ENCODE measurements around the gene MBNL1.
A peak's percentile ranks its signal among the peaks of the same experiment; 100 is the strongest.
"Not testable (repeated sequence)": the region's sequence is repeated elsewhere in the genome, so short reads cannot be mapped to it uniquely, and the experiment has no call there.

Gene MBNL1

DNA sequence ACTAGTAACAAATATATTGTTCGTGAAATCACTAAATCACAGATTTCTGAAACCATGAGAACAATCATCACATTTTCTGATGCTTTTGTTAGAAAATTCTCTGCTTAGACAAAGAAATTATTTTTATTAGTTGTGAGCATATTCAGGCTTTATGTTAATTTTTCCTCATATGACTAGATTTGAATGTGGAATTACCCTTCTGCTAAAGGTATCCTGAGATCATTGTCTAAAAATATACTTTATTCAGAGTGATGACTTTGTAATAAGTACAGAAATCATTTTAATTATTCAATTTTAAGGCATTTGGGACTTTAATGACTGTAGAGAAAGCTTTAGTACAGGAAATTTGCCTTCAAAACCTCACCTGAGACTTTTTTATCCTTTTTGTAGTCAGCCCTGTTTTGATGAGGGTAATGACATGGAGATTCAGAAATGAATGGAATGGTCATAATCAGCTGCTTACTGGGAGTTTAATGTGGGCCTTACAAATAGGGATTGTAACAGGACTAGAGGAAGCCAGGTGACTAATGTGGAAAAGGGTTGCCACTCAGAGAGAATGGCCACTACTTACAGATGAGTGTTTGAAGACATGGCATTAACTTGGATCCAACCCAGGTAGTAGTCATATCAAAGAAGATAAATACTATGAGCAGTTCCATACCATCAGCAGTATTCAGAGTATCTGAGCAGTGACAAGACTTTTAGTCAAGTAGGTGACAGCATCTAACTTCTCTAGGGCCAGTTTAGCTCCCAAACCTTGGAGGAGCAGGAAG, 148.3 kb downstream of the MBNL1 start:
- DNase-seq, result no peak

DNA sequence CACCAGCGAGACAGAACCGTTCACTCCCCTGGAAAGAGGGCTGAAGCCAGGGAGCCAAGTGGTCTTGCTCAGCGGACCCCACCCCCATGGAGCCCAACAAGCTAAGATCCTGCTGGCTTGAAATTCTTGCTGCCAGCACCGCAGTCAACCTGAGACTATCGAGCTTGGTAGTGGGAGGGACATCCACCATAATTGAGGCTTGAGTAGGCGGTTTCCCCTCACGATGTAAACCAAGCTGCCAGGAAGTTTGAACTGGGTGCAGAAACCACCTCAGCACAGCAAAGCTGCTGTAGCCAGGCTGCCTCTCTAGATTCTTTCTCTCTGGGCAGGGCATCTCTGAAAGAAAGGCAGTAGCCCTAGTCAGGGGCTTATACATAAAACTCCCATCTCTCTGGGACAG, 151.0 kb downstream of the MBNL1 start:
- no peak for DNase-seq

- DNase-seq, result no peak
Observed at GRCh38 chr3:152421162-152421561, 152.4 kb downstream of the MBNL1 start.

GRCh38 chr3:152426393-152426792, 157.7 kb downstream of the MBNL1 start:
- DNase-seq, result no peak

DNA sequence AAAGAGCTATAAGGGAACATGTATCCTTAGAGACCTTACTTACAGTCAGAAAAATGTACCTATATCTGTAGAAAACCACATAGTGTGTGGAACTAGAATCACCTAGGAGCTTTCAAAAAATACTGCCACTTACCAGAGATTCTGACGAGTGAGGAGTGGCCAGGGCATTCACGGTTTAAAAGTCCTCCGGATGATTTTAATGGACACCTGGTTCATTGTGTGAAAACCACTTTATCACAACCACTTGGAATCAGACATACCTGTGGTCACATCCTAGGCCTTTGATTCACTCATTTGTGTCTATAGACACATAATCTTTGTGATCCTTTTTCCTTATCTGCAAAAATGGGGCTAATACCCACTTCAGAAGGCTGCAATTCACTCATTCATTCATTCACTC, 159.8 kb downstream of the MBNL1 start:
- DNase-seq, result no peak

DNA sequence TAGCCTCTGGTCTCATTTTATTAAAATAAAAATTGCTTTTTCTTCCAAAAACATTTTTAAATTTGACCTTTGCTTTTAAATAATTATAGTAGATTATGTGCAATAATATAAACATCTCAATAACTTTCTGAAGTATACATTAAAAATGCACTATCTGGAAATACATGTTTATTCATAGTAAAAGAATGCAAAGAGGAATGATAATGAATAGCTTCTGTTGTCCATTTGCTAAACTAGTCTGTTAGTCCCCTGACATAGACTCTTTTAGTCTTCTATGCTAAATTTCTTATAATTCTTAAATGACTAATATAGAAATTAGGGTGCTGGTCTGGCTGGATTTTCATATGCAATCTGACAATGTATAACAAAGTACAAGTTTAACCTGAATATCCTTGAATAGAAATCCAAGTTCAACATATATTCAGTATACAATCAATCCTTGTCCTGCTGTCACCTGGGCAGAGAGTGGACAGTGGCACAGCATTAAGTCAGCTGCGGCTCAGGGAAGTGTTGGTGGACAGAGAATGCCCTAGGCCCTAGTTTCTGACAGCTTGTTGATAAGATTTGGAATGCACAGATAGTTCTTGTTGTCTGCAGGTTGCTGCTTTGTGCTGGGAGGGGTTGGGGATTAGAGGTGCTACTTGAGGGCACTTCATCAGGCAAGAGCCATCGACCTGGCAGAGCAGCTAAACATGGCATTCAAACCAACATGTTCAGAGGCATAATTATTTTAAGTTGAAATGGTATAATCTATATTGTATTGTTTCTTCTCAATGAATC, 161.7 kb downstream of the MBNL1 start:
- DNase-seq, result no peak

GRCh38 chr3:152434142-152434541, 165.4 kb downstream of the MBNL1 start:
- no peak for DNase-seq

- not testable (repeated sequence) for DNase-seq
Observed at GRCh38 chr3:152435210-152435609, 166.5 kb downstream of the MBNL1 start.

GRCh38 chr3:152436707-152437590, 168.2 kb downstream of the MBNL1 start:
- DNase-seq, result no peak

- DNase-seq, result no peak
Observed at GRCh38 chr3:152438181-152438580, 169.5 kb downstream of the MBNL1 start.

- DNase-seq, result no peak
Observed at GRCh38 chr3:152438706-152439105, 170.0 kb downstream of the MBNL1 start.

DNA sequence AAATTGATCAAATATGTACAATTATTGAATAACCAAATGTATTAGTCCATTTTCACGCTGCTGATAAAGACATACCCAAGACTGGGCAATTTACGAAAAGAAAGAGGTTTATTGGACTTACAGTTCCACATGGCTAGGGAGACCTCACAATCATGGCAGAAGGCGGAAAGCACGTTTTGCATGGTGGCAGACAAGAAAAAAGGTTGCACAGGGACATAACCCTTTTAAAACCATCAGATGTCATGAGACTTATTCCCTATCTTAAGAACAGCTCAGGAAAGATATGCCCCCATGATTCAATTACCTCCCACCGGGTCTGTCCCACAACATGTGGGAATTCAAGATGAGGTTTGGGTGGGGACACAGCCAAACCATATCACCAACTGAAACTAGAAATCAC, 171.5 kb downstream of the MBNL1 start:
- DNase-seq, result not testable (repeated sequence)

DNA sequence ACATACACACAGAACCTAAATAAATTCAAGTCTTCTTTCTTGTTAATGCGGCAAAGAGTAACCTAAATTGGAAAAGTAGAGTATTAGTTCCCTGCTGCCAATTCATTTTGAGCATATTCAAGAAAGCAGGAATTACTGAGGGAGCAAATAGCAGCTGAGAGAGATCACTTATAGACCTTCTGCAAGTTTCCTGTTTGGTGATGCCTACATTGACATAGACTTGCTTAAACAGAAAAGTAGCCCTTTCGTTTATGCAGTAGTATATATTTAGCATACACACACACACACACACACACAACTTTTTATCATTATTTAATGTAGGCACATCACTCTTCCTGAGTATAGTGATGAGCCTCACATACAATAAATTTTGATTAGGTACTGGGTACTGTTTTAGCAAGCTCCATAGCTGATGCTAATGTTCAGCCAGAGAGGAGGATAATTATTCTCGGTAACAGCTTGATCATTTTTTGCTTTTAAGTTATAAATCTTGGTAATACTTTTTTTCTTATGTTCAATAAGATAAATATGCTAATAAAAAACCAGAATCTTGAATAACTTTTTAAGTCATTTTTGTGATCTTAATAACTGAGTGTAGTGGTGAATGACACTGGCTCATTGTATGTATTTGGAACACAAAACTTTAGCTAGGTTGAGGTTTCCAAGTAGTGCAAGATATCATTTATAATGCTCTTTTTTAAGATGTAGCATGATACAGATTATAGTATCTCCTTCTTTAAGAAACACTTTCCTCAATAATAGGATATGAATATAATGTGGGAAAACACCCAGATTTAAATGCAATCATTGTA, 174.7 kb downstream of the MBNL1 start:
- no peak for DNase-seq

DNA sequence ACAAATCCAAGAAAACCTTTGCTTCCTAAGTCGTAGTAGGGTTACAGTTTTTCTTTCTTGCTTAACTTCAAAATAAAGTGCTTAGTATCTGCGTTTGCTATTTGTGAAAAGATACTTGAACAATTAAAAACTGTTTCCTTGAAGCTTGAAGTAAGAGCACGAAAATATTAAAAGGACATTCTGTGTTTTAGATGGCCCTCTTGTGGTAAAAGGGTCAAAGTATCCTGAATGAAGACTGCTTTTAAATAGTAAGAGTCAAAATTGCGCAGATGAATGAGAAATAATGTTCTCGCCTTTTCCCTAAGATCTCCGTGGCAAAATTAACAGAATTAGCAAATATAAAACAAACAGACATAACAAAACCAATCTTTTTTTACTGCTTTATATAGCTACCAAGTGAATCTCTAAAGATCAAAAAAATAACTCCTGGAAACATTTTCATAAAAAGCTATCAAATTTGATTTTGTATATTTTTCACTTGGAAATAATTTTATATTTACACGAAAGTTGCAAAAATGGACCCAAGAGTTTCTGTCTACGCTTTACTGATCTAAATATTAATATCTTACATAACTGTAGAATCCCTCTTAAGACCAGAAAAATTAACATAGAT, 175.4 kb downstream of the MBNL1 start:
- DNase-seq, result peak in 1 of 2 donors; percentile 59

DNA sequence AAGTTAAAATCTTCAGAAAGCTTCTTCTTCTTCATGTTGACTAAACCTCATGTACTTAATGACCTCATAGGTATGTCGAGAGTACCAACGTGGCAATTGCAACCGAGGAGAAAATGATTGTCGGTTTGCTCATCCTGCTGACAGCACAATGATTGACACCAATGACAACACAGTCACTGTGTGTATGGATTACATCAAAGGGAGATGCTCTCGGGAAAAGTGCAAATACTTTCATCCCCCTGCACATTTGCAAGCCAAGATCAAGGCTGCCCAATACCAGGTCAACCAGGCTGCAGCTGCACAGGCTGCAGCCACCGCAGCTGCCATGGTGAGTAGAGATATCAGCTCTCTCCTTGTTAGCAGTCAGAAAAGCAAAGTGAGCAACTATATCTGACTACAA, 176.5 kb downstream of the MBNL1 start:
- no peak for DNase-seq

DNA sequence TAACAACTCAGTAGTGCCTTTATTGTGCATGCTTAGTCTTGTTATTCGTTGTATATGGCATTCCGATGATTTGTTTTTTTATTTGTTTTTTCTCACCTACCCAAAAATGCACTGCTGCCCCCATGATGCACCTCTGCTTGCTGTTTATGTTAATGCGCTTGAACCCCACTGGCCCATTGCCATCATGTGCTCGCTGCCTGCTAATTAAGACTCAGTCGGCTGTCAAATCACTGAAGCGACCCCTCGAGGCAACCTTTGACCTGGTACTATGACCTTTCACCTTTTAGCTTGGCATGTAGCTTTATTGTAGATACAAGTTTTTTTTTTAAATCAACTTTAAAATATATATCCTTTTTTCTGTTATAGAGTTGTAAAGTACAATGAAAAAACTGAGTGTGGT, 177.8 kb downstream of the MBNL1 start:
- no peak for DNase-seq

DNA sequence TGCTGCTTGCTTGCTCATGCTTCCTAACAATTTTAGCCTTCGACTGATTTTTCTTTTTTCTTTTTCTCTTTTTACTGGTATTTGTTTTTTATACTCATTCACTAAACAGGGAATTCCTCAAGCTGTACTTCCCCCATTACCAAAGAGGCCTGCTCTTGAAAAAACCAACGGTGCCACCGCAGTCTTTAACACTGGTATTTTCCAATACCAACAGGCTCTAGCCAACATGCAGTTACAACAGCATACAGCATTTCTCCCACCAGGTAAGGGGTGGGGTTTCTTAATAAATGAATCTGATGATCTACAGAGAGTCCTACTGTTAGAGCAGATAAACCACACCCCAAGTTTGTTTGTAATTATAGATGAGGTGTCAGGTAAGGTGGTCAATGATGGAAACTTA, 178.8 kb downstream of the MBNL1 start:
- DNase-seq, result no peak

- no peak for DNase-seq
Observed at GRCh38 chr3:152448091-152448490, 179.4 kb downstream of the MBNL1 start.

DNA sequence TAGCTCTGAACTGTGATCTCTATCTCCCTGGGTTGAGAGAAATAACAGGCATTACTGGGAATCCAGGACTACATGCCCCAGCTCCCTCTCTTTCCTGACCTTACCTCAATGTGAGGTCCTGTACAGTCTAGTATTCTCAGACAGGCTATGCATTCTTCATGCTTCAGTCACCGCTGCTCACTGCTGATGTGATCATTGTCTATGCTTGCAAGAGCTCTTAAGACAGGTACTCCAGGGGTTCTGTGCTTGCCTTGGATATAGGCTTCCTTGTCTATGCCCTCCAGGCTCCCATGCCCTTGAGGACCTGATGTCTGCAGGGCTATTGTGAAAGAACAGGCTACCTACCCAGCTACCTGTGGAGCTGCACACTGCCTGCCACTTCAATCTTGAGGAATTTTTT, 183.6 kb downstream of the MBNL1 start:
- DNase-seq, result no peak

- DNase-seq, result no peak
Observed at GRCh38 chr3:152454076-152454875, 185.5 kb downstream of the MBNL1 start.

- no peak for DNase-seq
Observed at GRCh38 chr3:152455989-152456388, 187.3 kb downstream of the MBNL1 start.

Data from bone marrow (tissue), 2 donors.